ENCODE measurements around the gene ACD. TPM values are rescaled to one million over a fixed set of nuclear protein-coding genes. Genes with fewer than 3 reads are reported as not detected.

ACD gene
- total and polyA plus RNA-seq, 12 donors = 6.9 to 15.0 (median 8.6) TPM

DNA sequence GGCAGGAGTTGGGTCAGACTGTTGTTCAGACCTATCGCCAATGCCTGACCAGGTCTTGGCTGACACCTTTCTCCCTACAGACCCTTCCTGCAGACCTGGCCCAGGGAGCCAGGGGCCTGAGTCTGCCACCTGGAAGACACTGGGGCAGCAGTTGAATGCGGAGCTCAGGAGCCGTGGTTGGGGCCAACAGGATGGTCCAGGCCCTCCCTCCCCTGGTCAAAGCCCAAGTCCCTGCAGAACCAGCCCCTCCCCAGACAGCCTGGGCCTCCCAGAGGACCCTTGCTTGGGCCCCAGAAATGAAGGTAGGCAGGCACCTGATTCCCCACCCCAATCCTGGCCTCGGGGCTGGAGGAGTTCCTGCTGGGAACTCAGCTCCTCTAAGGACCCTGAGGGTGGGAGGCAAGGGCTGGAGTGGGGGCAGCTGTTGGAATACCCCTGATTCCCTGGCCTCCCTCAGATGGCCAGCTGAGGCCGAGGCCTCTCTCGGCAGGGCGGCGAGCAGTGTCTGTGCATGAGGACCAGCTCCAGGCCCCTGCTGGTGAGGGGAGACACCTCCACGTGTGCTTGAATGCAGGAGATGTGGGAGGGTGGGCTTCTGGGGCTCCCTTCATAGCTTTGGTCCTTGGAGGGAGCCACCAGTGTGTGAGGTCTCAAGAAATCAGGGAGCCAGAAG lies 3.6 kb downstream of the ACD start:
- 86 to 91% methylated on average over 9 of the region's 9 CpGs for WGBS, 2 donors
- H3K27ac ChIP-seq = no peak overlapping the region
- H3K36me3 ChIP-seq = peaks cover 0 to 17% (median 0%) of the 10 kb centered on the region in 9 donors
- no peak for DNase-seq
- no peak overlapping the region for H3K4me3 ChIP-seq
- H3K4me1 ChIP-seq = peaks cover 13 to 32% (median 25%) of the 10 kb centered on the region in 9 donors
- TF ChIP-seq, protein P1, sequence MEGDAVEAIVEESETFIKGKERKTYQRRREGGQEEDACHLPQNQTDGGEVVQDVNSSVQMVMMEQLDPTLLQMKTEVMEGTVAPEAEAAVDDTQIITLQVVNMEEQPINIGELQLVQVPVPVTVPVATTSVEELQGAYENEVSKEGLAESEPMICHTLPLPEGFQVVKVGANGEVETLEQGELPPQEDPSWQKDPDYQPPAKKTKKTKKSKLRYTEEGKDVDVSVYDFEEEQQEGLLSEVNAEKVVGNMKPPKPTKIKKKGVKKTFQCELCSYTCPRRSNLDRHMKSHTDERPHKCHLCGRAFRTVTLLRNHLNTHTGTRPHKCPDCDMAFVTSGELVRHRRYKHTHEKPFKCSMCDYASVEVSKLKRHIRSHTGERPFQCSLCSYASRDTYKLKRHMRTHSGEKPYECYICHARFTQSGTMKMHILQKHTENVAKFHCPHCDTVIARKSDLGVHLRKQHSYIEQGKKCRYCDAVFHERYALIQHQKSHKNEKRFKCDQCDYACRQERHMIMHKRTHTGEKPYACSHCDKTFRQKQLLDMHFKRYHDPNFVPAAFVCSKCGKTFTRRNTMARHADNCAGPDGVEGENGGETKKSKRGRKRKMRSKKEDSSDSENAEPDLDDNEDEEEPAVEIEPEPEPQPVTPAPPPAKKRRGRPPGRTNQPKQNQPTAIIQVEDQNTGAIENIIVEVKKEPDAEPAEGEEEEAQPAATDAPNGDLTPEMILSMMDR (IDR thresholded peaks at IDR 0.05) = no peak
- no peak for ATAC-seq
- intact Hi-C loops (cut with DNase I) = loop anchor here in 1 of 10 donors (10.0 kb wide), 1 partner anchor 92 kb away; the partner anchor contains the start of gene CTCF
- H3K27me3 ChIP-seq = peaks cover 0 to 47% (median 37%) of the 10 kb centered on the region in 7 donors
- no peaks in the 10 kb centered on the region for H3K9me3 ChIP-seq

DNA sequence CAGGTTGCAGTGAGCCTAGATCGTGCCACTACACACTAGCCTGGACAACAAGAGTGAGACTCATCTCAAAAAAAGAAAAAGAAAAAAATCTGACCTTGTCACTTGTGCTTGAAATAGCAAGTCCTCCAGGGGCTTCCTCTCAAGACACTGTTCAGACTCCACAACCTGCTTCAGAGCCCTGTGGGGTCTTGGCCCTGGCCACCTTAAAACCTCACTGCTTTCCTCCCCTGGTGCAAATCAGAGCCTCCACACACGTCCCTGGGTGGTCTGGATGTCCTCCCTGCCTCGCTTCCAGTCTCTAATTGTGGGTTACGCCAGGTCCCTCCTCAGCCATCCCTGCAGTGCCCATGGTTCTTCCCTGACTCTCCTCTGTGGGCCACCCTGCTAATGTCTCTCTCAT lies 4.7 kb downstream of the ACD start:
- peaks cover 0 to 58% (median 48%) of the 10 kb centered on the region in 7 donors for H3K27me3 ChIP-seq
- 73 to 74% methylated on average over 4 of the region's 4 CpGs for WGBS, 2 donors
- H3K36me3 ChIP-seq = peaks cover 0 to 17% (median 0%) of the 10 kb centered on the region in 9 donors
- H3K4me3 ChIP-seq = no peak overlapping the region
- intact Hi-C loops (cut with DNase I) = loop anchor here in 1 of 10 donors (10.0 kb wide), 1 partner anchor 91 kb away; the partner anchor contains the start of gene CTCF
- H3K4me1 ChIP-seq = peaks cover 8 to 25% (median 19%) of the 10 kb centered on the region in 9 donors
- ATAC-seq (no peak), DNase-seq (no peak)
- H3K27ac ChIP-seq = no peak overlapping the region
- no peaks in the 10 kb centered on the region for H3K9me3 ChIP-seq
- TF ChIP-seq, protein P1 (IDR thresholded peaks at IDR 0.05) = no peak

DNA sequence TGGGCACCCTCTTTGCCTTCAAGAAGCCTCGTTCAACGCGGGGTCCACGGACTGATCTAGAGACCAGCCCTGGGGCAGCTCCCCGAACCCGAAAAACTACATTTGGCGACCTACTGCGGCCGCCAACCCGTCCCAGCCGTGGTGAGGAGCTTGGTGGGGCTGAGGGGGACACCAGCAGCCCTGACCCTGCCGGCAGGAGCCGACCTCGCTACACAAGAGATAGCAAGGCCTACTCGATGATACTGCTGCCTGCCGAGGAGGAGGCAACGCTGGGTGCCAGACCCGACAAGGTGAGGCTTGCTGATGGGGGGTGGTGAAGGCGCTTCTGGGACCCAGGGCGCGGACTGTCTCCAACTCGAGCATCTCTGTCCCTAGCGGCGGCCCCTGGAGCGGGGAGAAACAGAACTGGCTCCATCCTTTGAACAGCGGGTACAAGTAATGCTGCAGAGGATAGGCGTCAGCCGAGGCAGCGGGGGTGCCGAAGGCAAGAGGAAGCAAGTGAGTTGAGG lies 5.6 kb downstream of the ACD start:
- 40 to 49% methylated on average over 30 of the region's 30 CpGs for WGBS, 2 donors
- DNase-seq (peak in 1 of 2 donors; percentile 10), ATAC-seq (no peak)
- peaks cover 0 to 17% (median 0%) of the 10 kb centered on the region in 9 donors for H3K36me3 ChIP-seq
- TF ChIP-seq, protein P1 (IDR thresholded peaks at IDR 0.05) = no peak
- no peak overlapping the region for H3K27ac ChIP-seq
- H3K4me3 ChIP-seq = no peak overlapping the region
- H3K27me3 ChIP-seq = peaks cover 0 to 67% (median 57%) of the 10 kb centered on the region in 7 donors
- H3K9me3 ChIP-seq = no peaks in the 10 kb centered on the region
- intact Hi-C loops (cut with DNase I) = loop anchor here in 2 of 10 donors (5.0 to 10.0 kb wide), 2 partner anchors 90 to 92 kb away; partner anchors contain the start of gene CTCF (in 2 of the 2)
- H3K4me1 ChIP-seq = peaks cover 8 to 31% (median 16%) of the 10 kb centered on the region in 9 donors

DNA sequence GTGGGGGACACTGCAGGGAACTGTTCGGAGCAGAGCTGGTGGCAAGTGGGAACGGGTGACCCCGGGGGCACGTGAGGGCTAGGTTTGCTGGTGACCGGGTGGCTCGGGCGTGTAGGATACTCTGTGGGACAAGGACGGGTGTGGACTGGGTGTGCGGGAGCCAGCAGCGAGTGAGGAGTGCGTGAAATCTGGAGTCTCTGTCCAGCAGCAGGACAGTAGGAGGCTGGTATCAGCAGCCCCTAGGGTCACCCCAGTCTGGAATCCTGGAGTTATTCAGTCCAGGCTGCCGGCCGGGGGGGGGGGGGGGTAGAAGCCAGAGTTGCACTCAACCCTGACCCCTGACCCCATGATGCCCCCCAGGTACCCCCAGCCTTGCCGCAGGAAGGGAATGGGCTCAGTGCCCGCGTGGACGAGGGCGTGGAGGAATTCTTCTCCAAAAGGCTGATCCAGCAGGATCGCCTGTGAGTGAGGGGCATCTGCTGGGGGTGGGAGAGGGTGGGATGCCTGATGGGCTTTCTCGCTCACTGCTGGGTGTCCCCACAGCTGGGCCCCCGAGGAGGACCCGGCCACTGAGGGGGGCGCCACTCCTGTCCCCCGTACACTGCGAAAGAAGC lies 6.2 kb downstream of the ACD start:
- DNase-seq = no peak
- WGBS, 2 donors = 26 to 27% methylated on average over 25 of the region's 25 CpGs
- H3K27me3 ChIP-seq = peaks cover 3 to 73% (median 63%) of the 10 kb centered on the region in 7 donors
- no peak overlapping the region for H3K27ac ChIP-seq
- no peaks in the 10 kb centered on the region for H3K9me3 ChIP-seq
- intact Hi-C loops (cut with DNase I) = loop anchor here in 2 of 10 donors (5.0 to 10.0 kb wide), 2 partner anchors 89 to 92 kb away; partner anchors contain the start of gene CTCF (in 2 of the 2)
- peaks cover 0 to 17% (median 0%) of the 10 kb centered on the region in 9 donors for H3K36me3 ChIP-seq
- peak overlapping the region; percentile 9 to 51 (median 38) for H3K4me3 ChIP-seq
- H3K4me1 ChIP-seq = peaks cover 3 to 29% (median 11%) of the 10 kb centered on the region in 9 donors
- no peak for ATAC-seq
- TF ChIP-seq, protein P1 (IDR thresholded peaks at IDR 0.05) = no peak
